ENCODE measurements around the gene TMEM89. TPM values are rescaled to one million over a fixed set of nuclear protein-coding genes. Genes with fewer than 3 reads are reported as not detected.
A peak's percentile ranks its signal among the peaks of the same experiment; 100 is the strongest.

The TMEM89 gene
- polyA plus RNA-seq, 1 donor (not counting 4 experiments of a cell fraction or from before 2014, with no cell fraction given) = not detected

GRCh38 chr3:48634661-48635221 lies 13.2 kb upstream of the TMEM89 start:
- Histone ChIP-seq H3K9me3 (ENCODE audit: control insufficient read depth, low read depth, low read length) (no peaks in the 10 kb centered on the region), H3K9ac (ENCODE audit: control insufficient read depth, extremely low read depth, insufficient read depth, low read length) (peak overlapping the region; percentile 72), H4K20me1 (ENCODE audit: control insufficient read depth, extremely low read depth, insufficient read depth, low read length) (peaks cover 2% of the 10 kb centered on the region), H3K27ac (ENCODE audit: control insufficient read depth, insufficient read depth, low read length) (peak overlapping the region; percentile 33), H3K9me1 (ENCODE audit: control insufficient read depth, extremely low read depth, insufficient read depth, low read length) (peaks cover 2% of the 10 kb centered on the region), H3K27me3 (ENCODE audit: control insufficient read depth, extremely low read depth, insufficient read depth, low read length) (no peaks in the 10 kb centered on the region), H3K79me2 (ENCODE audit: control insufficient read depth, insufficient read depth, low read length) (peaks cover 13% of the 10 kb centered on the region), H3K4me2 (ENCODE audit: control insufficient read depth, extremely low read depth, insufficient read depth, low read depth, low read length) (peak overlapping the region; percentile 92), H3K4me1 (ENCODE audit: control insufficient read depth, extremely low read depth, insufficient read depth, low read length) (peaks cover 11% of the 10 kb centered on the region), H3K4me3 (ENCODE audit: control insufficient read depth in 2 of 3, extremely low read depth in 1 of 3, insufficient read depth in 2 of 3, low read depth in 1 of 3, low read length in 3 of 3) (peak overlapping the region; percentile 77 to 93 (median 80)), H2AFZ (ENCODE audit: control insufficient read depth, low read length) (peak overlapping the region; percentile 39), H3K36me3 (ENCODE audit: control insufficient read depth in 2 of 2, extremely low read depth in 1 of 2, insufficient read depth in 2 of 2, low read length in 2 of 2) (peaks cover 21 to 22% of the 10 kb centered on the region in 2 experiments)
- DNase-seq (ENCODE audit: low read depth, low spot score) = no peak
- TF ChIP-seq CTCF (optimal IDR thresholded peaks at IDR 0.05 in 1 of 3, IDR thresholded peaks at IDR 0.05 in 1 of 3, conservative IDR thresholded peaks at IDR 0.05 in 1 of 3; ENCODE audit: extremely low read depth in 1 of 3, insufficient read depth in 2 of 3, low read length in 3 of 3) (no peak), EZH2 (IDR thresholded peaks at IDR 0.05; ENCODE audit: low read length) (no peak)
- peak; percentile 62 for FAIRE-seq
- dilution Hi-C loops (cut with MboI; ENCODE audit: extremely low pct_ligation_motif_present, low sequenced_read_pairs) = no loop called here

- H3K9ac ChIP-seq (ENCODE audit: control insufficient read depth, extremely low read depth, insufficient read depth, low read length) = peak overlapping the region; percentile 72
- H3K4me1 ChIP-seq (ENCODE audit: control insufficient read depth, extremely low read depth, insufficient read depth, low read length) = peaks cover 11% of the 10 kb centered on the region
- no peaks in the 10 kb centered on the region for H3K9me3 ChIP-seq (ENCODE audit: control insufficient read depth, low read depth, low read length)
- peaks cover 2% of the 10 kb centered on the region for H4K20me1 ChIP-seq (ENCODE audit: control insufficient read depth, extremely low read depth, insufficient read depth, low read length)
- peaks cover 2% of the 10 kb centered on the region for H3K9me1 ChIP-seq (ENCODE audit: control insufficient read depth, extremely low read depth, insufficient read depth, low read length)
- H3K4me2 ChIP-seq (ENCODE audit: control insufficient read depth, extremely low read depth, insufficient read depth, low read depth, low read length) = peak overlapping the region; percentile 92
- DNase-seq (ENCODE audit: low read depth, low spot score) (no peak), FAIRE-seq (no peak)
- no peaks in the 10 kb centered on the region for H3K27me3 ChIP-seq (ENCODE audit: control insufficient read depth, extremely low read depth, insufficient read depth, low read length)
- TF ChIP-seq CTCF (optimal IDR thresholded peaks at IDR 0.05 in 1 of 3, IDR thresholded peaks at IDR 0.05 in 1 of 3, conservative IDR thresholded peaks at IDR 0.05 in 1 of 3; ENCODE audit: extremely low read depth in 1 of 3, insufficient read depth in 2 of 3, low read length in 3 of 3) = no peak
- H3K36me3 ChIP-seq (ENCODE audit: control insufficient read depth in 2 of 2, extremely low read depth in 1 of 2, insufficient read depth in 2 of 2, low read length in 2 of 2) = peaks cover 24 to 30% of the 10 kb centered on the region in 2 experiments
- peaks cover 13% of the 10 kb centered on the region for H3K79me2 ChIP-seq (ENCODE audit: control insufficient read depth, insufficient read depth, low read length)
- no peak overlapping the region for H3K27ac ChIP-seq (ENCODE audit: control insufficient read depth, insufficient read depth, low read length)
- dilution Hi-C loops (cut with MboI; ENCODE audit: extremely low pct_ligation_motif_present, low sequenced_read_pairs) = no loop called here
- no peak overlapping the region for H2AFZ ChIP-seq (ENCODE audit: control insufficient read depth, low read length)
- peak overlapping the region in 1 of 3 experiments; percentile 93 for H3K4me3 ChIP-seq (ENCODE audit: control insufficient read depth in 2 of 3, extremely low read depth in 1 of 3, insufficient read depth in 2 of 3, low read depth in 1 of 3, low read length in 3 of 3)
Observed at GRCh38 chr3:48633743-48634142, 12.2 kb upstream of the TMEM89 start.
